Activated naive CD8-positive, alpha-beta T cell treated with anti-CD3 and anti-CD28 coated beads, Interleukin-2, amount 50 U/mL, for 24 hours (primary cell): Measurements from ENCODE around the gene VPS16.

Experiments used
- ATAC-seq: fragments of 150-1000 bp; cut with Tn5 transposase; one replicate; pipeline ENCODE4 v1.10.0; 2021
- DNase-seq: peaks from one replicate; pipeline ENCODE4 v3.0.0; 2021
- H3K27ac Mint-ChIP-seq: one replicate; pipeline ENCODE4 v1.8.0; 2021; ENCODE audit warnings: mild to moderate bottlenecking, mixed read lengths
- H3K27me3 Mint-ChIP-seq: one replicate; pipeline ENCODE4 v1.8.0; 2021; ENCODE audit warnings: mixed read lengths
- H3K36me3 Mint-ChIP-seq: one replicate; pipeline ENCODE4 v1.8.0; 2021; ENCODE audit warnings: low read depth, mixed read lengths
- H3K4me1 Mint-ChIP-seq: one replicate; pipeline ENCODE4 v1.8.0; 2021; ENCODE audit warnings: mixed read lengths
- H3K4me3 Mint-ChIP-seq: one replicate; pipeline ENCODE4 v1.8.0; 2021; ENCODE audit warnings: mild to moderate bottlenecking, moderate library complexity, mixed read lengths
- H3K9me3 Mint-ChIP-seq: one replicate; pipeline ENCODE4 v1.8.0; 2021; ENCODE audit warnings: mixed read lengths

The VPS16 gene

DNA sequence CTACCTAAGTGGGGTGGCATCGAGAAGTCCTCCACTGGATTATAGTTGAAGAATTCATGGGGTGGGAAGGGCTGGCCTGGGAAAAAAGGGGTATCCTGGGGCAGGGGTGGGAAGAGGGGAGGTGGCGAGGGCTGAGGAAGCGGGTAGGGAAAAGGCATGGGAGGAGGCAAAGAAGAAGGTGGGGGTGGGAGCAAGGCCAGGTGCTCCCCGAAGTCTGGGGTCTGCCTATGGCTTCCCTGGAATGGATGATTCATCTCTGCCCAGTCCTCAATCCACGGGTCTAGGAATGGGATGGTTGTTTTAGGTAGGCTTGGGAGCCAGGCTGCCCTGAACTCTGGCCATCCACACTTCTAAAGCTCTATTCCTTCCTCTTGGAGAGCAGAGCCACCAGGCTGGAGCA is 4.5 kb upstream of the VPS16 start:
- ATAC-seq (no peak), DNase-seq (no peak)
- no peak overlapping the region for H3K27ac Mint-ChIP-seq
- H3K4me1 Mint-ChIP-seq: peaks cover 30% of the 10 kb centered on the region
- no peaks in the 10 kb centered on the region for H3K27me3 Mint-ChIP-seq
- H3K36me3 Mint-ChIP-seq: peaks cover 25% of the 10 kb centered on the region
- H3K9me3 Mint-ChIP-seq: no peaks in the 10 kb centered on the region
- H3K4me3 Mint-ChIP-seq: no peak overlapping the region

DNA sequence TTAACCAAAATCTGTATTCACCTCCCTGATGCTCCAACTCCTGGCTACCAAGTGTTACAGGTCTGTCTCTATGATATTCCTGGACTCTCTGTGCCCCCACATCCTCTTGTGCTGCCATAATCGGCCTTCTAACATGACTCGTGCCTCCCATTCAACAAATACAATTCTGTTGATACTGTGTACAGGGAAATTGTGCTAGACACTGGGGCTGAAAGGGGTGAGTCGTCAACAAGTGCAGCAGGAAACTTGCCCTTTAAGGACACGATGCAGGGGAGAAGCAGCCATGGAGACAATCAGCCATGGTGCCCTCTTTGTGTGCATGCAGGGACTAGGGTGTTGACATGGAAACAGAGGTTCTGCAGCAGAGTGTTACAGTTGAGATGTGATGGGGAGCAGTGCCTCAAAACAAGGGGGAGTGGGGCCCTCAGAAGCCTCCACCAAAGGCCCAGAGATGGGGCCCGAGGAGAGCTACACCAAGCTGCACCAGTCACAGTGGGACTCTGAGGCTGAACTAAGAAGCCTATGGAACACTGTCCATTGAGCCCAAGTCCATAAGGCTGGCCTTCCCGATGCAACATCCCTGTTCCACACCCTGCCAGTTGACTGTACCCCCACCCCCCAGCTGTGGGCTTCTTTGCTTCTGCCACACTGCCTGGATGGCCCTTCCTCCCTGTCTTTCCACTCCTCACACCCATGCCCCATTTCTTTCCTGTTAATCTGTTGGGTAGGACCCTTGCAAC is 3.2 kb upstream of the VPS16 start:
- H3K27me3 Mint-ChIP-seq: no peaks in the 10 kb centered on the region
- DNase-seq (no peak), ATAC-seq (no peak)
- no peak overlapping the region for H3K27ac Mint-ChIP-seq
- no peaks in the 10 kb centered on the region for H3K9me3 Mint-ChIP-seq
- H3K36me3 Mint-ChIP-seq: peaks cover 25% of the 10 kb centered on the region
- H3K4me3 Mint-ChIP-seq: no peak overlapping the region
- peaks cover 26% of the 10 kb centered on the region for H3K4me1 Mint-ChIP-seq

DNA sequence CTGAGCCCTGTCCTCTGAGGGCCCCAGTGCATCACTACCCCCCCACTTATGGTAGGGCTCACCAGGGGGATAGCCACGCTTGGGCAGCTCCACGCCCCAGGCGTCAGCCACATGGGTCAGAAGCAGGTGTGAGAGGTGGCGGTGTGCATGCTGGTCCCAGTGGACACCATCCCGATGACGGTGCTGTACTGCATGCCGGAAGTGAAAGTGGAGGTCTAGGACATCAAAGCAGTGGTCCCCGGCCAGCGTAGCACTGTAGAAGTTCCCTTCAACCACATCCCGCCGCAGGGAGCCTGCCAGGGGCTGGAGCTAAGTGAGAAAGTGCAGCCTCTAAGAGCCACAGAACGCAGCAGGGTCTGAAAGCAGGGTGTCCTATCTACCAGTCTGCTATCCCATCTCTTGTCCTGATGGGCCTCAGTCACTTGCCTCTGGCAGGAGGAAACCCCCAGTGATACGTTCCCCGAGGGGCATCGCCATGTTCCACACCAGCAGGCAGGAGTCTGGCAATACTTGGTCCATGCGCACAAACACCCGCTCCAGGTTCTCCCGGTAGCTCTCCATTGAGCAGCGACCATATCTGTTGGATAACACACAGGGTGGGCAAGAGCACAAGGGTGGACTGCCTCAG is 2.3 kb upstream of the VPS16 start:
- H3K27ac Mint-ChIP-seq: no peak overlapping the region
- H3K4me3 Mint-ChIP-seq: no peak overlapping the region
- peaks cover 25% of the 10 kb centered on the region for H3K36me3 Mint-ChIP-seq
- no peaks in the 10 kb centered on the region for H3K9me3 Mint-ChIP-seq
- H3K27me3 Mint-ChIP-seq: no peaks in the 10 kb centered on the region
- H3K4me1 Mint-ChIP-seq: peaks cover 30% of the 10 kb centered on the region
- no peak for DNase-seq
- ATAC-seq: no peak

DNA sequence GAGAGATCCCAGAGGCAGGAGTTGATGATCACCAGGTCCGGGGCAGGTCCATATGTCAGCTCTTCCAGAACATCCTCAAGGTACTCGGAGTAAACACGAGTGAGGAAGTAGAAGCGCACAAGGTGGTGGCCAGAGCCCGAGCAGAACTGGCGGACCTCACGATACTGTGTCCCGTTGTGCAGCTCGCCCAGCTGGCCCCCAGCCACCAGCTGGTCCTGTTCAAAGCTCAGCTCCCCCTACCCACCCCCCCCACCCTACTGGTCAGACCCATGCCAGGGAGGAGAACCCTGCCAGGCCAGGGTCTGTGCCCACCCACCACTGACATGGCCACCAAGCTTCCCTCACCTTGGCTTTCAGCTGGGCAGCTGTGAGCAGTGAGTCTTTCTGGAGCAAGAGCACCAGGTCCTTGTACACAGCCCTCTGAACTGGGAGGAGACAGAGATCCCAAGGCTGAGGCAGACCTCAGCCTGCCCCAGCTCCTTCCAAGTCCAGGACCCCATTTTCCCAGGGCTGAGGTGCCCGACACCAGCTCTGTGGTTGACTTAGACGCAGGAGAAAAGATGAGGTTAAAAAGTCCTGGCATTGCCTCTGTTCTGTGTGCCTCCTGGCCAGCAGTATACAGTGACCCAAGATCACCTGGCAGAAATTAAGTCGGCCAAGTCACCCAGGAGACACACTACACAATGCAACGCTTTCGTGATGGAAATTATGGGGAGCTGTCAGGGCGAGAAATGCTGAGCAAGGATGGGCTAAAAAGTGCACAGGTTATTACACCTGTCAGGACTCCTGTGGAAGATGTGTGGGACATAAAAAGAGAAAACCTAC is 1.5 kb upstream of the VPS16 start:
- H3K27ac Mint-ChIP-seq: peak overlapping the region; percentile 91
- H3K36me3 Mint-ChIP-seq: peaks cover 26% of the 10 kb centered on the region
- H3K4me1 Mint-ChIP-seq: peaks cover 38% of the 10 kb centered on the region
- no peak for DNase-seq
- no peaks in the 10 kb centered on the region for H3K27me3 Mint-ChIP-seq
- no peak for ATAC-seq
- peak overlapping the region; percentile 77 for H3K4me3 Mint-ChIP-seq
- no peaks in the 10 kb centered on the region for H3K9me3 Mint-ChIP-seq

DNA sequence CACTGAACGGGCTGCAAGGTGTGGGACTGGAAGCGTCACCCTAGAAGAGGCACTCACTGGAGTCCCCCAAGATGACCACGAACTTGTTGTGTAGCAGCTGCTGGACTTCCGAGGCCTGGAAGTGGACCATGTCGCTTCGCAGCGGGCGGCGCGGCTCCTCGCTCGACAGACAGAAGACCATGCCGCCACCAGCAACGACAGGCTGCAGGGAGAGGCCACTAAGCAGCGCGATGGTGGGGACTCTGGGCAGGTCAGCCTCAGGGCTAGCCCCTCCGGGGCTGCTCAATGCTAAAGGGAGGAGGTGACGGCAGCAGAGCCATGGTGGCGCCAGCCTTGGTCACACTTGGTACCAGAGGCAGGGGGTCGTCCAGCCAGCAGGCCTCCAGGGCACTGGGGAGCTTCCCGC is 810 bp upstream of the VPS16 start:
- DNase-seq (no peak), ATAC-seq (no peak)
- peaks cover 25% of the 10 kb centered on the region for H3K36me3 Mint-ChIP-seq
- no peaks in the 10 kb centered on the region for H3K27me3 Mint-ChIP-seq
- H3K4me1 Mint-ChIP-seq: peaks cover 45% of the 10 kb centered on the region
- no peaks in the 10 kb centered on the region for H3K9me3 Mint-ChIP-seq
- H3K27ac Mint-ChIP-seq: peak overlapping the region; percentile 91
- H3K4me3 Mint-ChIP-seq: peak overlapping the region; percentile 77

DNA sequence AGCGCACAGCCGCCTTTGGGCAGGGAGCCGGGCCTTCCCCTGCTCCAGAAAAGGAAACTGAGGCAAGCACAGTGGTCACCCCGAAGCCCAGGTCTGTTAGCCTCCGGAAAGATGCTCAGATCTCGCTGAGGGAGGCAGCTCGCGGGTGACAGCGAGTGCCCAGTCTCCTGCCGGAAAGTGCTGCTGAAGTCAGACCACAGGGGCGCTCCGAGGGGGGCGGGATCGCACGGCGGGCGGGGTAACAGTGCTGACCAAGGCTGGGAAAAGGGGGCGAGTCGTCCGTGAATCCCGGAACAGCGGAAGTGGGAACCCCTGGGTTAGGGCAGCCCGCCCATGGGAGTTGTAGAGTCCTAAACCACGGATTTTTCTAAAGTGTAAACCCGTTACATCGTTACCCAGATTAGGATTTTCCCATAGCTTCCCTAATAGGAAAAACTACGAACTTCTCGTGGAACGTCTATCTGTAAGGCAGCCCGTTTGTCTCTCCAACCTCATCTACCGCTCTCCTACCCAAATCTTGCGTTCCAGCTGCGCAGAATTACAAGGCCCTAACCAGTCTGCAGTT is 504 bp downstream of the VPS16 start:
- H3K4me1 Mint-ChIP-seq: peaks cover 54% of the 10 kb centered on the region
- peaks cover 19% of the 10 kb centered on the region for H3K36me3 Mint-ChIP-seq
- H3K4me3 Mint-ChIP-seq: peak overlapping the region; percentile 90
- H3K27ac Mint-ChIP-seq: peak overlapping the region; percentile 74
- DNase-seq: peak; percentile 59
- ATAC-seq: peak; percentile 16
- H3K27me3 Mint-ChIP-seq: no peaks in the 10 kb centered on the region
- no peaks in the 10 kb centered on the region for H3K9me3 Mint-ChIP-seq

DNA sequence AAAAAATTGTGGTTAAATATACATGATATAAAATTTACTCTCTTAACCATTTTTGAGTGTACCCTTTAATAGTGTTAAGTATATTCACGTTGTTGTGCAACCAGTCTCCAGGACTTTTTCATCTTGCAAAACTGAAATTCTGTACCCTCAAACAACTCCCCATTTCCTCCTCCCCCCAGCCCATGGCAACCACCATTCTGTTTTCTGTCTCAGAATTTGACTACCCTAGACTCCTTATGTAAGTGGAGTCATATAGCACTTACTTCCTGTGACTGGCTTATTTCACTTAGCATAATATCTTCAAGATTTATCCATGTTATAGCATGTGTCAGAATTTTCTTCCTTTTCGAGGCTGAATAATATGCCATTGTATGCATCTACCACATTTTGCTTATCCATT is 5.1 kb downstream of the VPS16 start:
- peaks cover 2% of the 10 kb centered on the region for H3K36me3 Mint-ChIP-seq
- DNase-seq (no peak), ATAC-seq (no peak)
- H3K9me3 Mint-ChIP-seq: no peaks in the 10 kb centered on the region
- H3K4me1 Mint-ChIP-seq: peaks cover 40% of the 10 kb centered on the region
- H3K4me3 Mint-ChIP-seq: no peak overlapping the region
- H3K27ac Mint-ChIP-seq: no peak overlapping the region
- no peaks in the 10 kb centered on the region for H3K27me3 Mint-ChIP-seq

DNA sequence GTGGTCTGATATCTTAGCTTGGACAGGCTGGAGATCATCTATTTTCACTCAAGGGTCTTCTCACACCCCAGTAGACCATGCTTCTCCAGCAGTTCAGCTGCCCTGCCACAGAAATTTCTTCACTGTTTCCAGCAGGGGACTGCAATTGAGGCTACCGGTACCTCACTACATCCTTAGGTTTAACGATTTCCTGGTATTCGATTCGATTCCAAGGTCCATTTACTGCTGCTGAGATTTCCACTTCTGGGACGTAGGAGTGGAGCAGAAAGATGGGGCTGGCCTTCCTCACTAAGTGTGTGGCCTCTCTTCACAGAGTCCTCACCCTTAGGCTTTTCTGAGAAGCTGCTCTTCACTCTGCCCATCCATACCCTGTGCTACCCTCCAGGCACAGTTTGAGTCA is 6.2 kb downstream of the VPS16 start:
- no peaks in the 10 kb centered on the region for H3K27me3 Mint-ChIP-seq
- ATAC-seq (no peak), DNase-seq (no peak)
- H3K9me3 Mint-ChIP-seq: no peaks in the 10 kb centered on the region
- H3K27ac Mint-ChIP-seq: no peak overlapping the region
- peaks cover 34% of the 10 kb centered on the region for H3K4me1 Mint-ChIP-seq
- peaks cover 2% of the 10 kb centered on the region for H3K36me3 Mint-ChIP-seq
- no peak overlapping the region for H3K4me3 Mint-ChIP-seq

DNA sequence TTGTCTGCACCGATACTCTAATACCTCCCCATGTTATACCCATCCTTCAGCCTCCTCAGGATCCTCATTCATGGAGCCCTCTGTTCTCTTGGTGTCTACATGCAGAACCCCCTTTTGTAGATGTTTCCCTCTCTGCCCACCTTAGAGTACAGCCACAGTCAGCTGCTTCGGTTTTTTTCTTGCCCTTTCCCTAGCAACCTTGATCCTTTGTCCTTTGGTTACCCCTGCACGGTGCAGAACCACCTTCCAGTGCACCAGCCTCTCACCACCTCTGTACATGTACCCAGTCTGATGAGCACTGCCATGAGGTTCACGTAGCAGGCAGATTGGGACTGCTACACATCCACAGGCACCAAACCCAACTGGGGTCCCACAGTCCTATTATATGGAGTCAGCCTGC is 7.3 kb downstream of the VPS16 start:
- ATAC-seq: no peak
- Mint-ChIP-seq H3K4me1 (peaks cover 44% of the 10 kb centered on the region), H3K27ac (no peak overlapping the region), H3K9me3 (no peaks in the 10 kb centered on the region), H3K27me3 (no peaks in the 10 kb centered on the region), H3K36me3 (peaks cover 2% of the 10 kb centered on the region), H3K4me3 (no peak overlapping the region)
- DNase-seq: no peak

DNA sequence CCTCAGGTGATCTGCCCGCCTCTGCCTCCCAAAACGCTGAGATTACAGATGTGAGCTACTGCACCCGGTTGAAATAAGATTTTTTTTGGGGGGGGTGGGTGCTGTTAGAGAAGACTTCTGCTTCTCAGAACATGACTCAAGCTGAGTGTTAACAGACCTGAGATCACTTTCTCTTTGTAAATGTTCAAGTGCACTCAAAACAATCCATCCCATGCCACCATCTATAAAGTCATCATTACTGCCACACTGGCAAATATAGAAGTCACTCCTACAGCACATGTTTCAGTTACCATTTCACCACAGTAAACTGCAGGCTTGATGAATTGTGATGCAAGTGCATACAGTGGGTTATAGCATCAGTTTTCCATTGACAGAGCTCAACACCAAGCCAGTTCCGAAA is 9.0 kb downstream of the VPS16 start:
- ATAC-seq (no peak), DNase-seq (no peak)
- H3K27ac Mint-ChIP-seq: no peak overlapping the region
- H3K27me3 Mint-ChIP-seq: no peaks in the 10 kb centered on the region
- peaks cover 33% of the 10 kb centered on the region for H3K4me1 Mint-ChIP-seq
- H3K9me3 Mint-ChIP-seq: no peaks in the 10 kb centered on the region
- H3K4me3 Mint-ChIP-seq: no peak overlapping the region
- no peaks in the 10 kb centered on the region for H3K36me3 Mint-ChIP-seq

DNA sequence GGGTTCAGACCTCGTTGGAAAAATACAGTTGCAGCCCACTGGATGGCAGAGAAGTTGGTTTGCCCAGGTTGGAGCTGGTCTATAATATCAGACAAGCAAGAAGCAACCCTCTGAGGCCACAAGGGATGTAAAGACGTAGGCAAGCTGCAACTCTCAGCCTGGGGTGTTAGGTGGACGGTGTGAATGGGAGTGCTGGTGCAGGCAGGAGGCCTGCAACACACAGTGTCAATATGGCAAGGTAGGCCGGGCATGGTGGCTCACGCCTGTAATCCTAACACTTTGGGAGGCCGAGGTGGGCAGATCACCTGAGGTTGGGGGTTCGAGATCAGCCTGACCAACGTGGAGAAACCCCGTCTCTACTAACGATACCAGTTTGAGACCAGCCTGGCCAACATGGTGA is 10.5 kb downstream of the VPS16 start:
- Mint-ChIP-seq H3K27ac (no peak overlapping the region), H3K4me1 (peaks cover 22% of the 10 kb centered on the region), H3K4me3 (no peak overlapping the region), H3K36me3 (no peaks in the 10 kb centered on the region), H3K9me3 (no peaks in the 10 kb centered on the region), H3K27me3 (no peaks in the 10 kb centered on the region)
- DNase-seq (no peak), ATAC-seq (no peak)

DNA sequence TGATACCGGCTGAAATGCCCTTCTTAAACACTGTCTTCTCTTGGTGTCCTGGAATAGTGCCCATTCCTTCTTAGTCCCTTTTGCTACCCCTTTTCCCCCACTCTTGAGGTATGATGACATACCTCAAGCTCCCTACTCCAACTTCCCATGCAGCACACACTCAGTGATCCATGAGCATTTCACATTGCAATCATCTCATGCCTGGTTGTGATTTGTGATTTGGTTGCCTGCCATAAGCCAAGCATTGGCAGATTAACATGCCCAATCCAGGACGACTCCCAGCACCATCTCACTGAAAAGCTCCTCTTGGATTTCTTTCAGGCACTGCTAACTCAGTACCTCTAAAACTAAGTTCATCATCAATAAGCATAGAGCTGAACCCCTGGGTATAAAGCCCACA is 18.0 kb downstream of the VPS16 start:
- Mint-ChIP-seq H3K4me1 (no peaks in the 10 kb centered on the region), H3K4me3 (no peak overlapping the region), H3K36me3 (peaks cover 8% of the 10 kb centered on the region), H3K9me3 (no peaks in the 10 kb centered on the region), H3K27ac (no peak overlapping the region), H3K27me3 (no peaks in the 10 kb centered on the region)
- ATAC-seq: no peak
- DNase-seq: no peak

DNA sequence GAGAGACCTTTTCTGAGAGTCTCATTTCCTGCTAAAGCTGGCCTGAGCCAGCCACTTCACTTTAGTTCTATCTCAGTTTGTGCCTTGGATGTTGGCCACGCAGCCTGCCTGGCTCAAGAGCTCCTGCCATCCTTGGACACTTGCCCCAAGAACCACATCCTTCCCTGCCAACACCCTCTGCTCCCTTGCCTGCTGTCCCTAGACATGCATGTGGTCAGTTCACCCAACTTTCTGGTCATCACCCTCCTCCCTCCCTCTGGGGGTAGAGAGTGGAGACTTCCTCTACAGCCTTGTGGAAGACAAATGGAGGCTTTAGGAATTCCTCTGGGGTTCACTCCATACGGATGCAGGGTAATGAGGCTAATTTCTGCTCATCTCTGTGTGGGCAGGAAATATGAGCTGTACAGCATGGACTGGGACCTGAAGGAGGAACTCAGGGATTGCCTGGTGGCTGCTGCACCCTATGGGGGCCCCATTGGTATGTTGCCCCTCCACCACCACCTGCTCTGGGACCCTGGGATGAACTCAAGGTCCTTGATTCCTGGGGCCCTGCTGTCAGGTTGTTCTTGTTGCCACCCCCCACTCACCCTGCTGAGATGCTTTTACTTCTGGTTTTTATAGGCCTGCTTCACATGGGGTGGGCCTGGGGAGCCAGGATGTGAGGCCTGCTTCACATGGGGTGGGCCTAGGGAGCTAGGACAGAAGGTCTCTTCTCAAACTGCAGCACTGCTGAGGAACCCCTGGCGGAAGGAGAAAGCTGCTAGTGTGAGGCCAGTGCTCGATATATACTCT is 19.0 kb downstream of the VPS16 start:
- Mint-ChIP-seq H3K4me1 (peaks cover 2% of the 10 kb centered on the region), H3K27me3 (no peaks in the 10 kb centered on the region), H3K9me3 (no peaks in the 10 kb centered on the region), H3K36me3 (peaks cover 8% of the 10 kb centered on the region), H3K27ac (no peak overlapping the region), H3K4me3 (no peak overlapping the region)
- DNase-seq (no peak), ATAC-seq (no peak)

DNA sequence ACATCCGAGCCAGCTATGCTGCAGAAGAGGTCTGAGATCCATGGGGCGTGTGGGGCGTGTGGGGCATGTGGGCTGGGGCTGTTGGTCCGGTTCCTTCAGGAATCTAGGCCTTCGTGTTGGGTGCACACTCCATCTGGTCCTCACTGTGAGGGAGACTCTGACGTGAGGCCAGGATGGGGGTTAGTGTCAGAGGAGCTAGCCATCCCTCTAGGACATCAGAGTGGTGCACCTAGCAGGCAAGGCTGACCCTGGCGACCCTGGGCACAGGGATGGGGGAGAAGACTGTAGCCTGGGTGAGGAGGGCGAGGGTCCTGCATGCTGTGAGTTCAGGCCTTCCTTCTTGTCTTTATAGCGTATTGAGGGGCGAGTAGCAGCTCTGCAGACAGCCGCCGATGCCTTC is 24.1 kb downstream of the VPS16 start:
- Mint-ChIP-seq H3K4me1 (peaks cover 46% of the 10 kb centered on the region), H3K27me3 (no peaks in the 10 kb centered on the region), H3K9me3 (no peaks in the 10 kb centered on the region), H3K36me3 (peaks cover 10% of the 10 kb centered on the region), H3K27ac (peak overlapping the region; percentile 31), H3K4me3 (no peak overlapping the region)
- no peak for DNase-seq
- no peak for ATAC-seq
